Measurements from ENCODE around the gene PLPP1.

PLPP1 gene

DNA sequence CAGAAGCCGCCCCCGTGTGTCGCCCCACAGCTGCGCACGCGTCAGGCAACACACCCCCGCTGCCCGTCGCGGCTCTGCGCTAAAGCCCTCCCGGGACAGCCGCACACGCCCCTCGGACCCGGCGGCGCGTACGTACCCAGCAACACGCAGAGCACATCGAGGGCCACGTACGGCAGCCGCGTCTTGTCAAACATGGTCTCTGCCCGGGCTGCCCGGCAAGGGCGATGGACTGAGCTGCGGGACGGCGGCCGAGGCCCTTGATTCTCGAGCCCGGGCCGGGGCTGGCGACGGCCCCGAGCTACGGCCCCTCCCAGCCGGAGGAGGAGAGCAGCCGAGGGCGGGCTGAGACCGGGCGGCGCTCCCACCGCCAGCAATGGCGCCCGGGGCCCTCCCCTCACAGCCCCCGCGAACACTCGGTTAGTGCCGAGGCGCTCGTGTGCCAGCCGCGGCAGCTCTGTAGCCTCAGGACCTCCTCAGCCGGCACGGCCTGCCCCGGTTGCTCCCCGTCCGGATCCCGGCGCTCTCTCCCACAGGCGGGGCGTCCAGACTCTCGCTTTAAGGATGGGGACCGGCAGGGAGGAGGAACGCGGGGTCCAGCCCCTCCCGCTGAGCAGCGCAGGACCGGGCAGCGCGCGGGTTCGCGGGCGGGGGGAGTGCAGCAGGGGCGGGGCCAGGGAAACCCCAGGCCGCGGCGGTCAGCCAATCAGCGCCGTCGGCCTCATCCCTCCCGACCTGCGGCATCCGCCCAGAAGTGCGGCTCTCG lies at the start of gene PLPP1:
PLPP1 (minus strand) TSS at position 529 of the 763 bp plus-strand sequence; CDS start at position 194, 335 bp downstream.
- peak; percentile 53 for DNase-seq (ENCODE audit: low read depth)

DNA sequence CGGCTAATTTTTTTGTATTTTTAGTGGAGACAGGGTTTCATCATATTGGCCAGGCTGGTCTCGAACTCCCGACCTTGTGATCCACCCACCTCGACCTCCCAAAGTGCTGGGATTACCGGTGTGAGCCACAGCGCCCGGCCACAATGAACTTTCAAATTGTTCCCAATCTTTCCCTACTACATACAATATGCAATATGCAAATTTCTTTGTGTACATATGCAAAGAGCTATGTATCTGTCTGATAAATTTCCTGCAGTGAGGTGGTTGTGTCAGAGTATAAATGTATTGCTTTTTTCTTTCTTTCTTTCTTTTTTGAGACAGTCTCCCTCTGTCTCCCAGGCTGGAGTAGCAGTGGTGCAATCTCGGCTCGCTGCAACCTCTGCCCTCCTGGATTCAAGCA lies 48.8 kb upstream of the PLPP1 start:
- DNase-seq (ENCODE audit: low read depth): no peak

GRCh38 chr5:55582256-55582655 lies 47.5 kb upstream of the PLPP1 start:
- DNase-seq (ENCODE audit: low read depth): no peak

GRCh38 chr5:55580042-55580441 lies 45.3 kb upstream of the PLPP1 start:
- DNase-seq (ENCODE audit: low read depth): no peak

DNA sequence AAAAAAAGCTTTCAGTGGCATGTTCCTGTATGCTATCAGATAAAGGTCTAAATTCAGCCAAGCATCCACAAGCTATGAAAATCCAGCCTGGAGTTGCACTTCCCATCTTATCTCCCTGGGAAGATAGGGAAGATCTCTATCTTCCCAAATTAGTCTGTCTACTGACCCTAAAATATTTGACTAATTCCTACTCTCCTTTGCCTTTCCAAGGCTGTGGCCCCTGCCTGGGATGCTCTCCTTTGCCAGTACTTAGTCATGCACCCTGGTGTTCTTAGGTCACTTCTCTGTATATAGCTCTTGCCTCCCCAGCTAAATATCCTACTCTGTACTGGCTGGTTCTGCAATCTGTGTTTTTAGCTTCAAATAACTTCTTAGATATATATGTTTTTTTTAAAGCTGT lies 44.0 kb upstream of the PLPP1 start:
- DNase-seq (ENCODE audit: low read depth): no peak

GRCh38 chr5:55577353-55578060 lies 42.7 kb upstream of the PLPP1 start:
- DNase-seq (ENCODE audit: low read depth): no peak

DNA sequence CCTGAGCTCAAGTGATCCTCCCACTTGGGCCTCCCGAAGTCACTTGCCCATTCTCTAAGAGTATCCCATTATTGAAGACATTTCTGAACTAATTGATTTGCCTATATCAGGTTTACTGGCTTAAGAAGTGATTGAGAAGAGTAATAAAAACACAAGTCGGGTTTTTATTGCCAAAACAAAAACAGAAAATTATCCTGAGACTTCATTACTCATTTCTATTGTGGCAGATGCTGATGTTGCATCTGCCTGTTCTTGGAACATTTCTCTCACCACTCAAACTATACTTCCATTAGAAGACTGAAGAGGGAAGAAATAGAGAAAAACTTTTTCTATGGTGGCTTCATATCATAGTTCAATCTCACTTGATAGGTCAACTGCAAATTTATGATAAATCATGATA lies 41.9 kb upstream of the PLPP1 start:
- DNase-seq (ENCODE audit: low read depth): no peak

DNA sequence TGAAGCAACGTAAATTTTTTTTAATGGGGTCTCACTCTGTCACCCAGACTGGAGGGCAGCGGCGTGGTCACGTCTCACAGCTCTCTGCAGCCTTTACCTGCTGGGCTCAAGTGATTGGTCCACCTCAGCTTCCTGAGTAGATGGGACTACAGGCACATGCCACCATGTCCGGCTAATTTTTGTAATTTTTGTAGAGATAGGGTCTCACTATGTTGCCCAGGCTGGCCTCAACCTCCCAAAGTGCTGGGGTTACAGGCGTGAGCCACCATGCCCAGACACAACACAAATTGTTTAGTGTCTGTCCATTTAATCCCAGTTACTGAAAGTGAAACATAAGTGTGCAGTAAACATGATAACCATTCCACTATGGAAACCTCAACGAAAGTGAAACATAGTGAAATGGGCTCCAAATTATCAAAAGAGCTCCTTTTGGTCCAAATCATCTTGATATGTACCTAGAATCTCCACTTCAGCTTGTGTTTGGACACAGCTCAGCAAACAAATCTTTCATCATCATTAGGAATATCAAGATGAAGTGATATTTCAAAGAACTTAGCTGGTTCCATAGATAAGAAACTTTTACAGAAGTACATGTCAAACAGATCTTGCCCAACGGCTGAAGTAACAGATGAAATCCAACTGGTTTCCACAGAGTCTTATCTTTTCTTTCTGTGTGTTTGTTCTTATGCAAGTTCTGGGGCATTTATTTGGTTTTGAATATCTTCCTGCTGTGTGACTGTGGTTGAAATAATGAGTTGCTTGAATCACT lies 41.2 kb upstream of the PLPP1 start:
- no peak for DNase-seq (ENCODE audit: low read depth)

- no peak for DNase-seq (ENCODE audit: low read depth)
These were observed 37.8 kb upstream of the PLPP1 start for GRCh38 chr5:55572600-55572999.

- no peak for DNase-seq (ENCODE audit: low read depth)
These were observed 37.3 kb upstream of the PLPP1 start for GRCh38 chr5:55572020-55572419.

GRCh38 chr5:55570570-55570969 lies 35.8 kb upstream of the PLPP1 start:
- DNase-seq (ENCODE audit: low read depth): no peak

DNA sequence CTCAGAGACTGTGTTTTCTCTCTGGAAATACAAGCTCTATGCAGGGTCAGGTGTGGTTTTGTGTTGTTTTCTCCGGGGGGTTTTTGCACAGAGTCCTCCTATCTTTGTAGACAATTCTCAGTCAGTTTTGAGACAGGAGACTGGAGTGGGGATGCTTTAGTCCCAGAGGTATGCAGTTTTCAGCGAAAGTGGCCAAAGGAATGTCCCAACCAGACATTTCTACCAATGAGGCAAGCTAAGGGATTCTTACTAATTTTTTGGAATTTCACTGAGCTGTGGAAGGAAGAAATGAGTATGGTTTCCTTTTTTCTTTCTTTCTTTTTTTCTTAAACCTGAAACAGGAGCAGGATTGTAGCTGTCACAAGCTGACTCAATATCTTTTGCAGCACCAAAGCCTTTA lies 35.3 kb upstream of the PLPP1 start:
- no peak for DNase-seq (ENCODE audit: low read depth)

- no peak for DNase-seq (ENCODE audit: low read depth)
These were observed 34.7 kb upstream of the PLPP1 start for GRCh38 chr5:55569513-55569865.

GRCh38 chr5:55568654-55569512 lies 34.1 kb upstream of the PLPP1 start:
- DNase-seq (ENCODE audit: low read depth): no peak

DNA sequence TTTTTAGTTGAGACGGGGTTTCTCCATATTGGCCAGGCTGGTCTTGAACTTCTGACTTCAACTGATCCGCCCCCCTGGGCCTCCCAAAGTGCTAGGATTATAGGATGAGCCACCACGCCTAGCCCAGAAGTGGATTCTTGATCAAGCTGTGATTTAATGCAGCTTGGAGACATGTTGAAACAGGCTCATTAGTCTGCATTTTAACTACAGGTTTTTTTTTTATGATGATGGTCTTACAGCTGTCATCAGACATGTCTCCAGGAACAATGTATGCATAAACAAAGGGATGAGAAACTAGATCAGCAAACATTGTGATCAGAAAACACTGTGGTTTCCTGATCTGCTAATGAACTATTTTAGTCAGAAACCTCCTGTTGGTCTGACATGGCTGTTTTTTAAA lies 30.0 kb upstream of the PLPP1 start:
- DNase-seq (ENCODE audit: low read depth): no peak

- no peak for DNase-seq (ENCODE audit: low read depth)
These were observed 23.7 kb upstream of the PLPP1 start for GRCh38 chr5:55558484-55558883.

GRCh38 chr5:55557123-55557522 lies 22.4 kb upstream of the PLPP1 start:
- no peak for DNase-seq (ENCODE audit: low read depth)

DNA sequence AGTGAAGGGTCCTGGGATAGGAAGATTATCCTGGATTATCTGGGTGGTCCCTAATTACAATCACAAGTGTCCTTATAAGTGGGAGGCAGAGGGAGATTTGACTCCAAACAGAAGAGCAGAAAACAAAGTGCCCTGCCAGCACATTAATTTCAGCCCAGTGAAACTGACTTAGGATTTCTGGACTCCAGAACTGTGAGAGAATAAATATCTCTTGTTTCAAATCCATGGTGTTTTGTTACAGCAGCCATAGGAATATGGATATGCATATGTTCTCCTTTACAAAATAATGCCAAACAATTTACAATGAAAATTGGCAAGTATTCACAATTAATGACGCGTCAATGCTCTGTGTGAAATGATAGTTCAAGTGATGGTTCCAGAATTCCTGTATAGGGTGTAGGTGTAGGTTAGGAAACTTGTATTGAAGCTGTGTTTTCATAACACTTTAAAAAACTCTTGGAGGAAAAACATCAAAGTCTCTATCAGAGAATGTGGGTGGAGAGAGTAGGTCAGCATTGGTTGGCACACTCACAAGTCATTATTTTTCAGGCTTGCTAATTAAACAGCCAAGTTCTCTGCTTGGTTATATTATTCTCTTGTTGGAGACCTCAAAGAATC lies 19.9 kb upstream of the PLPP1 start:
- no peak for DNase-seq (ENCODE audit: low read depth)

DNA sequence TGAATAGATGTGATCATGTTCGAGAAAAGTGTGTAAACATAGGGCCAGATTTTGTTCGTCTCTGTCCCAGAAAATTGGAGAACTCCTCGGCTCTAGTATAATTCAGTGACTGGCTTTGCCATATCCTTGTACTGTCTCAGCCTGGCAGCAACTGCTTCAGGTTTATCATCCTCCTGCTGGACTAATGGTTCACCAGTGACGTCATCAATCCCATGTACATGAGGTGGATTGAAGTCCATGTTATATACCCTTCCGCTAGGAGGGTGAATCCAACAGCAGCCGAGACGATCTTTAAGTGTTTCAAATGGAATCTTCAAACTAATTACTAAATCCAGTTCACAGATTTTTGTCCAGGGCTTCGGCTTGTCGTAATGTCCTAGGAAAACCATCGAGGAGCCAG lies 17.1 kb upstream of the PLPP1 start:
- no peak for DNase-seq (ENCODE audit: low read depth)

DNA sequence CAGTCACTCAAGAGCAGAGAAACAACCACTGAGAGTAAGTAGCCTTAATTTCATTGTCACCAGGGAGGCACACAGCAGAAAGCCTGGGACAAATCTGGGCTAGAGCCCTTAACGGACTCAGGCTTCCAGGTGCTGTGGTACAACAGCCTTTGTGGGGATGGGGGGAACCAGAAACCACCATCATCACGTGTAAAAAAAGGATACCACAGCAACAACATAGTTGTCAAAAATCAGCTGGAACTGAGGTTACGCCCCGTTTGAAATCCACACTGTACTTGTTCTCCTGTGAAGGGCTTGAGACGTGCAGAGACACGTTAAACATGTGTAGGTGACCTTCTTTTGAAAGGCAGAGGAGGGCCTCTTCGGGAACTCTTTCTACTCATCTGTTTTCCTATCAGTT lies 16.6 kb upstream of the PLPP1 start:
- DNase-seq (ENCODE audit: low read depth): no peak

DNA sequence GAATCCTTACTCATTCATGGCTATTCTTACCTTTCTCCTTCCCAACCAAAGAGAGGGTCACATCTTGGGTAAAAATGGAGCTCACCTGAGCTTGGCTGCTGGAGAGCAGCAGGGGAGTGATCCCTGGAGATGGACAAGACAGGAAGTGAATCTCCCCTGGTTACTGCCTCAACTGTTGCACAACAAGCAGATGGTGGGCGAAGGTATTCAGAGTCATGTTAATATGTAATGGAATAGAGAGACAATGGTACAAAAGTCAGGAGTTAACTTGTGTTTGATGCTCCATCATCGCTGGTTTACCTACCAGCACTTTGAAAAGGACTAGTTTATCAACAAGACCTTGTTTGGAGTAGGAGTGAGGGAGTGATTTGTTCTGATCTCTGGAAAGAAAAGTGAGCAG lies 13.0 kb upstream of the PLPP1 start:
- no peak for DNase-seq (ENCODE audit: low read depth)

- DNase-seq (ENCODE audit: low read depth): no peak
These were observed 12.2 kb upstream of the PLPP1 start for GRCh38 chr5:55546947-55547346.

Data from stimulated activated CD8-positive, alpha-beta memory T cell treated with anti-CD3 and anti-CD28 coated beads, Interleukin-15, amount 100 ng/mL, for 1 hour (primary cell).